Kidney (tissue), 14 donors: ENCODE measurements around the gene C13orf46. TPM values are rescaled to one million over a fixed set of nuclear protein-coding genes. Genes with fewer than 3 reads are reported as not detected.

Source experiments
- DNase-seq, 5 donors: peaks; one replicate each; pipeline ENCODE4 v3.0.0-alpha.2; 2013 to 2020
- FAIRE-seq: peaks from 2 replicates; lab custom pipeline; 2012; peaks lifted over from hg19 to GRCh38; lab: Jason Lieb, UNC
- H3K27ac ChIP-seq, 2 donors: one replicate each; pipeline ENCODE4 v1.7.0; 2013; ENCODE audit warnings: low read depth in 2 of 2, low read length in 2 of 2, inconsistent platforms in 1 of 2
- H3K27me3 ChIP-seq: one replicate; pipeline ENCODE4 v1.7.1; 2013; ENCODE audit warnings: low read length, inconsistent platforms; ENCODE audit not compliant: control insufficient read depth, insufficient read depth
- H3K36me3 ChIP-seq, 3 donors: one replicate each; pipeline versions ENCODE4 v1.7.0 to v1.7.1; 2013; ENCODE audit warnings: low read length in 3 of 3, control low read depth in 1 of 3, inconsistent platforms in 1 of 3; ENCODE audit not compliant: insufficient read depth in 3 of 3, control insufficient read depth in 2 of 3
- H3K4me1 ChIP-seq, 3 donors: one replicate each; pipeline versions ENCODE4 v1.7.0 to v1.7.1; 2013; ENCODE audit warnings: low read length in 3 of 3, inconsistent platforms in 1 of 3, low read depth in 1 of 3; ENCODE audit not compliant: control insufficient read depth in 2 of 3, insufficient read depth in 2 of 3
- H3K4me3 ChIP-seq, 3 donors: one replicate each; pipeline versions ENCODE4 v1.7.0 to v1.8.1; 2013; ENCODE audit warnings: low read length in 3 of 3, control low read depth in 1 of 3, inconsistent platforms in 1 of 3
- H3K9ac ChIP-seq, 3 donors: one replicate each; pipeline versions ENCODE4 v1.7.0 to v1.7.1; 2013; ENCODE audit warnings: low read length in 3 of 3, control low read depth in 1 of 3, inconsistent platforms in 1 of 3
- H3K9me3 ChIP-seq, 3 donors: one replicate each; pipeline versions ENCODE4 v1.7.0 to v1.7.1; 2013; ENCODE audit warnings: low read length in 3 of 3, control low read depth in 1 of 3, inconsistent platforms in 1 of 3; ENCODE audit not compliant: control insufficient read depth in 2 of 3, insufficient read depth in 1 of 3
- CTCF ChIP-seq: IDR thresholded peaks from 3 replicates; pipeline ENCODE4 v1.5.1; 2012; ENCODE audit warnings: mild to moderate bottlenecking, moderate library complexity, borderline replicate concordance; ENCODE audit not compliant: insufficient read depth; ENCODE audit errors: extremely low read depth
- intact Hi-C: fragments of 100-400 bp; cut with DNase I; formaldehyde crosslinking; loops from one replicate; pipeline ENCODE4 v1.11.1; 2022
- polyA plus RNA-seq: library from polyadenylated mRNA; stranded (reverse); fragments of 350-450 nt; fragmentation: Illumina TruSeq; extraction: RNeasy Lipid Tissue Mini Kit (QIAGEN cat#74804); gene quantifications from one replicate; pipeline ENCODE4 v1.2.3, GENCODE V29; 2014; ENCODE audit warnings: low read depth, low replicate concordance; ENCODE audit not compliant: insufficient read depth
- total RNA-seq: library from RNA; stranded (reverse); fragmentation: NEBNext Ultra II Directional; extraction: Animal tissue kit (Norgen Biotek cat#: 25700); gene quantifications from one replicate; pipeline ENCODE4 v1.2.1, GENCODE V29; 2021
- donor health status: control.
- donor health status: control.
- donor health status: control.
- donor health status: control.
- donor health status: control.
- donor health status: DM: yes; HTN: yes; CAD: no.
- donor health status: Normal renal cell carcinoma (clear cell type).

C13orf46 gene
- total and polyA plus RNA-seq, 2 donors from 2014 or later = 1.1 TPM; not detected in 1

- H3K4me3 ChIP-seq = no peak overlapping the region
- H3K27me3 ChIP-seq = no peaks in the 10 kb centered on the region
- FAIRE-seq = no peak
- no peaks in the 10 kb centered on the region for H3K9me3 ChIP-seq
- H3K9ac ChIP-seq = no peak overlapping the region
- no peak overlapping the region for H3K27ac ChIP-seq
- TF ChIP-seq CTCF = no peak
- peaks cover 0 to 5% (median 0%) of the 10 kb centered on the region in 3 donors for H3K4me1 ChIP-seq
- H3K36me3 ChIP-seq = no peaks in the 10 kb centered on the region
- intact Hi-C loops = no loop called here
- peak in 2 of 5 donors; percentile 10 to 15 for DNase-seq
These were observed 40.0 kb downstream of the C13orf46 start for GRCh38 chr13:113933901-113934300.

- Histone ChIP-seq H3K9me3 (no peaks in the 10 kb centered on the region), H3K4me3 (no peak overlapping the region), H3K9ac (no peak overlapping the region), H3K27ac (no peak overlapping the region), H3K27me3 (no peaks in the 10 kb centered on the region), H3K4me1 (peaks cover 0 to 10% (median 0%) of the 10 kb centered on the region in 3 donors), H3K36me3 (no peaks in the 10 kb centered on the region)
- no peak for FAIRE-seq
- DNase-seq = peak in 2 of 5 donors; percentile 25 to 35
- intact Hi-C loops = no loop called here
- TF ChIP-seq CTCF = no peak
These were observed 41.9 kb downstream of the C13orf46 start for GRCh38 chr13:113931841-113932459.

- intact Hi-C loops = no loop called here
- Histone ChIP-seq H3K4me1 (peaks cover 0 to 10% (median 0%) of the 10 kb centered on the region in 3 donors), H3K27me3 (no peaks in the 10 kb centered on the region), H3K9me3 (no peaks in the 10 kb centered on the region), H3K4me3 (no peak overlapping the region), H3K9ac (no peak overlapping the region), H3K27ac (no peak overlapping the region), H3K36me3 (no peaks in the 10 kb centered on the region)
- no peak for FAIRE-seq
- no peak for TF ChIP-seq CTCF
- peak in 2 of 5 donors; percentile 27 to 53 for DNase-seq
These were observed 42.9 kb downstream of the C13orf46 start for GRCh38 chr13:113930671-113931637.
